Body of pancreas (tissue), 4 donors: ENCODE results near the gene GAB1. TPM values are rescaled to one million over a fixed set of nuclear protein-coding genes. Genes with fewer than 3 reads are reported as not detected.
A peak's percentile ranks its signal among the peaks of the same experiment; 100 is the strongest.

Source experiments
- ATAC-seq: fragments of 150-250 bp; one replicate; pipeline ENCODE4 v1.9.1; 2016
- DNase-seq, 4 donors: peaks; one replicate each; pipeline ENCODE4 v3.0.0-alpha.2; 2019
- H3K27ac ChIP-seq, 4 donors: fragments of 200-600 bp; sonication (generic); 1 replicate in 3 of 4; 2 replicates in 1 of 4; pipeline versions ENCODE4 v1.5.1 to v1.6.1; 2016 to 2019; ENCODE audit warnings: mild to moderate bottlenecking in 1 of 4, mixed read lengths in 1 of 4, moderate library complexity in 1 of 4
- H3K27me3 ChIP-seq, 2 donors: fragments of 200-600 bp; sonication (generic); one replicate each; pipeline ENCODE4 v1.6.0; 2016; ENCODE audit warnings: mild to moderate bottlenecking in 1 of 2
- H3K36me3 ChIP-seq, 2 donors: fragments of 200-600 bp; sonication (generic); replicated peaks in 1 of 2; 2 replicates each; pipeline ENCODE4 v1.5.1; 2016; ENCODE audit warnings: low read depth in 2 of 2; ENCODE audit not compliant: insufficient read depth in 1 of 2
- H3K4me1 ChIP-seq: fragments of 200-600 bp; sonication (generic); one replicate; pipeline ENCODE4 v1.6.0; 2016
- H3K4me3 ChIP-seq, 2 donors: fragments of 200-600 bp; sonication (generic); 1 replicate in 1 of 2; 2 replicates in 1 of 2; pipeline ENCODE4 v1.5.1; 2016 to 2019
- H3K9me3 ChIP-seq, 3 donors: fragments of 200-600 bp; sonication (generic); 1 replicate in 2 of 3; 2 replicates in 1 of 3; pipeline ENCODE4 v1.5.1; 2016
- POLR2A ChIP-seq, 3 donors: fragments of 450-650 bp; IDR thresholded peaks; one replicate each; pipeline ENCODE4 v1.6.1; 2016; ENCODE audit warnings: antibody characterized with exemption in 3 of 3, mild to moderate bottlenecking in 2 of 3
- WGBS, 2 donors: methylation state at CpG; one replicate each; pipeline ENCODE4 v1.1.5; 2017; 5-methylcytosine and 5-hydroxymethylcytosine counted together
- intact Hi-C: fragments of 100-400 bp; cut with DNase I; formaldehyde crosslinking; loops from one replicate; pipeline ENCODE4 v1.15.1; 2023
- total RNA-seq, 2 donors: library from RNA; depleted of rRNA; stranded (reverse); fragments of >200 nt; gene quantifications; one replicate each; pipeline ENCODE4 v1.1.0, GENCODE V29; 2016
- TF ChIP-seq, protein P1 (sequence below), 7 experiments: fragments of 450-650 bp in 4 of 7; fragments of 200-600 bp in 3 of 7; sonication (generic) in 3 of 7; IDR thresholded peaks; one replicate each; pipeline ENCODE4 v1.5.1; 2016 to 2019; ENCODE audit warnings: antibody characterized with exemption in 7 of 7

GAB1 gene
- total RNA-seq, 2 donors from 2014 or later: 13.0 to 26.0 TPM

DNA sequence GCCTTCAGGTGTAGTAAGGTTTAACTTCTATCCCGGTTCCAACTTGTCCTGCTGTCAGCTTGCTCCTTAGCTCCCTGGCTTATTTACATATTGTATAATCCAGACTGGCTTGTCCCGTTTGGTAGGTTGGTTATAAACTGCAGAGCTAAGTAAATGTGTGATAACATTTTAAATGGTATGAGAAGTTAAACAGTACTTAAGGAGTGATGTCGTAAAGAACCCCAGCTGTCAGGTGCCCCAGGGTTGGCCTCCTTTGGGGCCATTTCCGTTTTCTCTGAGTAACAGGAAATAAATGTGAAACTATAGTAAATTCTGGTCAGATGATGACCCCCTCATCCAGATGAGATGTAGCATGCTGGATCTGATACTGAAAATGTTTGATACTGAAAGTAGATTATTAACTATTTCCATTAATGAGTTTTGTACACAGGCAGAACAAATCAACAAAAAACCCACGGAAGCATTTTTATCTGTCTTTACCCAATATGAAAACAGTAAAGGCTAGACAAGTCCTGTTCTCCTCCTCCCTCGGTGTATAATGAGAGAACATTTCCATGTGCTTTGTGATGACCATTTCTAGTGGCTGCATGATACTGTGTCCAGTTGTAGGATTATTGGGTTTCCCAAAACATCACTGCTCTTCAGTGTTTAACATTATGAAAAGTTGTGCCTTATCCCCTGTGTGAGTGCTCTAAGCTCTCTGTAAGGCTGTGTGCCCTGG is 22.4 kb downstream of the GAB1 start:
- TF ChIP-seq, protein P1, sequence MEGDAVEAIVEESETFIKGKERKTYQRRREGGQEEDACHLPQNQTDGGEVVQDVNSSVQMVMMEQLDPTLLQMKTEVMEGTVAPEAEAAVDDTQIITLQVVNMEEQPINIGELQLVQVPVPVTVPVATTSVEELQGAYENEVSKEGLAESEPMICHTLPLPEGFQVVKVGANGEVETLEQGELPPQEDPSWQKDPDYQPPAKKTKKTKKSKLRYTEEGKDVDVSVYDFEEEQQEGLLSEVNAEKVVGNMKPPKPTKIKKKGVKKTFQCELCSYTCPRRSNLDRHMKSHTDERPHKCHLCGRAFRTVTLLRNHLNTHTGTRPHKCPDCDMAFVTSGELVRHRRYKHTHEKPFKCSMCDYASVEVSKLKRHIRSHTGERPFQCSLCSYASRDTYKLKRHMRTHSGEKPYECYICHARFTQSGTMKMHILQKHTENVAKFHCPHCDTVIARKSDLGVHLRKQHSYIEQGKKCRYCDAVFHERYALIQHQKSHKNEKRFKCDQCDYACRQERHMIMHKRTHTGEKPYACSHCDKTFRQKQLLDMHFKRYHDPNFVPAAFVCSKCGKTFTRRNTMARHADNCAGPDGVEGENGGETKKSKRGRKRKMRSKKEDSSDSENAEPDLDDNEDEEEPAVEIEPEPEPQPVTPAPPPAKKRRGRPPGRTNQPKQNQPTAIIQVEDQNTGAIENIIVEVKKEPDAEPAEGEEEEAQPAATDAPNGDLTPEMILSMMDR (IDR thresholded peaks at IDR 0.05): no peak
- peak in 2 of 3 donors; percentile 23 to 29 for TF ChIP-seq POLR2A (IDR thresholded peaks at IDR 0.05)
- DNase-seq (peak; percentile 59 to 87 (median 76)), ATAC-seq (peak; percentile 95)
- H3K4me1 ChIP-seq: peaks cover 47% of the 10 kb centered on the region
- H3K9me3 ChIP-seq: no peaks in the 10 kb centered on the region
- no peaks in the 10 kb centered on the region for H3K27me3 ChIP-seq
- 1 to 3% methylated on average over 6 of the region's 6 CpGs for WGBS, 2 donors
- H3K27ac ChIP-seq: peak overlapping the region; percentile 60 to 85 (median 81)
- no peaks in the 10 kb centered on the region for H3K36me3 ChIP-seq
- intact Hi-C loops: no loop called here
- no peak overlapping the region for H3K4me3 ChIP-seq

DNA sequence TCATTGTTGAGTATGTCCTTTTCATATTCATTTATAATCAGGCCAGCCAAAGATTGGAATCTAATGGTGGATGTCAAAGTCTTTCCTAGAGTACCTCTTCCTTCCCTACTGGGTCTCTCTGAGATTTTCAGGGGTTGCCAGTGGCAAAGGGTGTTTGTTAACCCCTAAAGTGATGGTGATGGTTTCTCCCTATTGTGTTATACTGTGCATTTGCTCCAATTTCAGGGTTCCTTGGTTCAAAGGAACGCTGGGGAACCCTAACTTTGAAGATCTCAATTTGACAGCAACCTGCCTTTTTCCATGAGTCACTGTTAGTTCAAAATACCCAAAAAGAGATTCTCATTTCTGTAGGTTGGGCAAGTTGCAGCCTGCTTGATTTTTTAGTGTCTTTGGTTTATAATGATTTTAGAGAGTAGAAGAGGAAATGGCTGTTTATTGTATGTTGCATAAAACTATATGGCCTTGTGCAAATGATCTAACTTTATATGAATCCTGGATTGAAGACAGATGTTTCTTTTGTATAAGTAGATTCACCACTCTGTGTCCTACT is 23.0 kb downstream of the GAB1 start:
- H3K4me3 ChIP-seq: no peak overlapping the region
- DNase-seq (no peak), ATAC-seq (no peak)
- TF ChIP-seq, protein P1 (IDR thresholded peaks at IDR 0.05): no peak
- TF ChIP-seq POLR2A (IDR thresholded peaks at IDR 0.05): no peak
- H3K27me3 ChIP-seq: no peaks in the 10 kb centered on the region
- H3K36me3 ChIP-seq: no peaks in the 10 kb centered on the region
- intact Hi-C loops: no loop called here
- WGBS, 2 donors: 82 to 84% methylated on average over 1 of the region's 1 CpG
- peaks cover 43% of the 10 kb centered on the region for H3K4me1 ChIP-seq
- no peaks in the 10 kb centered on the region for H3K9me3 ChIP-seq
- peak overlapping the region; percentile 60 to 85 (median 81) for H3K27ac ChIP-seq

DNA sequence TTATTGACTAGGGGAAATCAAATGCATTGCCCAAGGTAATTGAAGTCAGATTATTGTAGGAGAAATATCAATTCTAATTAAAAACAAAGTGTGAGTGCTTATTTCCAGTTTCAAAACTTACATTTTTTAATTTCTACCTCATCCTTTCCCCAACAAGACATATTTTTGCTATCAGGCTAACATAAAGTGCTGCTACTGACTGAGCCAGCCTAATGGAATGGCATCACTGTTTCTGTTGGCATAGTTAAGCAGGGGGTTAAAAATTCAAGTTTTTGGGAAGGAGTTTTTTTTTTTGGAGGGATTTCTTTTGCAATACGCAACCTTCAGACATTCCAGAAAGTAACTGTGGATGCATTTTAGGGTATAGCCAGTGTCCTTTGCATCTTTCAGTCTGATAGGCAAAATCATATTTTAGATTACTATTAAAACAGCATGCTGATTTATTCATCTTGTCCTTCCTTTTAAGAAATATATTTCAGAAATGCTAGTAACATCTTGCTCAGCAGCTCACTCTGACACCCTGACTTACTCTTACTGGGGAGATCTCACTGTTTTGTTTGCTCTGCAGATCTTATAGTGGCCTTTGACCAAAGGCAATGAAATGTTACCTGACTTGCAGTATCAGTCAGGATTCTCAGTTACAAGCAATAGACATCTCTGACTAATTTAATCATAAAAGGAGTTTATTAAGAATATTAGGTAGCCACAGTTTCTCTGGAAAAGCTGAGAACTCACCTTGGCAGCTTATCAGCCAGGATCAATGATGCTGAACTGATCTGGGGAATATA is 24.4 kb downstream of the GAB1 start:
- Histone ChIP-seq H3K4me3 (no peak overlapping the region), H3K9me3 (no peaks in the 10 kb centered on the region), H3K4me1 (peaks cover 30% of the 10 kb centered on the region), H3K36me3 (no peaks in the 10 kb centered on the region), H3K27ac (peak overlapping the region in 1 of 4 donors; percentile 85), H3K27me3 (no peaks in the 10 kb centered on the region)
- ATAC-seq (no peak), DNase-seq (no peak)
- TF ChIP-seq, protein P1 (IDR thresholded peaks at IDR 0.05): no peak
- TF ChIP-seq POLR2A (IDR thresholded peaks at IDR 0.05): no peak
- intact Hi-C loops: no loop called here
- 90 to 91% methylated on average over 1 of the region's 1 CpG for WGBS, 2 donors

DNA sequence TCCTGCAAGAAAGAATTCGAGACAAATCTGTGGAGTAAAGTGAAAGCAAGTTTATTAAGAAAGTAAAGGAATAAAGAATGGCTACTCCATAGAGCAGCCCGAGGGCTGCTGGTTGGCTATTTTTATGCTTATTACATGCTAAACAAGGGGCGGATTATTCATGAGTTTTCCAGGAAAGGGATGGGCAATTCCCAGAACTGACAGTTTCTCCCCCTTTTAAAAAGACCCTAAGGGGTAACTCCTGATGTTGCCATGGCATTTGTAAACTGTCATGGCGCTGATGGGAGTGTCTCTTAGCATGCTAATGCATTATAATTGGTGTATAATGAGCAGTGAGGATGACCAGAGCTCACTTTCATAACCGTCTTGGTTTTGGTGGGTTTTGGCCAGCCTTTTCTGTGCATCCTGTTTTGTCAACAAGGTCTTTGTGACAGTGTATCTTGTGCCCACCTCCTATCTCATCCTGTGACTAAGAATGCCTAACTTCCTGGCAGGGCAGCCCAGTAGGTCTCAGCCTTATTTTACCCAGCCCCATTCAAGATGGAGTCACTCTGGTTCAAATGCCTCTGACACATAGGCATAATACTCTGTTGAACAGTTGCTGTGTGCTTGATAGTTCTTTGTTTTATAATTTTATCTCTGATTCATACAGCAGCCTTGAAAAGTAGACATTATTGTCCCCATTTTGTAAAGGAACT is 25.8 kb downstream of the GAB1 start:
- H3K27me3 ChIP-seq: no peaks in the 10 kb centered on the region
- TF ChIP-seq, protein P1 (IDR thresholded peaks at IDR 0.05): no peak
- TF ChIP-seq POLR2A (IDR thresholded peaks at IDR 0.05): no peak
- 93 to 95% methylated on average over 5 of the region's 5 CpGs for WGBS, 2 donors
- ATAC-seq (no peak), DNase-seq (no peak)
- H3K36me3 ChIP-seq: no peaks in the 10 kb centered on the region
- H3K4me3 ChIP-seq: no peak overlapping the region
- H3K9me3 ChIP-seq: no peaks in the 10 kb centered on the region
- peaks cover 15% of the 10 kb centered on the region for H3K4me1 ChIP-seq
- no peak overlapping the region for H3K27ac ChIP-seq
- intact Hi-C loops: no loop called here
